Measurements from ENCODE around the gene PRDM16. TPM values are rescaled to one million over a fixed set of nuclear protein-coding genes. Genes with fewer than 3 reads are reported as not detected.

PRDM16 gene
- polyA plus RNA-seq, 1 of the 3 experiments (the other 2 are of a cell fraction) = not detected

- no peak for DNase-seq
- Histone ChIP-seq H3K4me3 (ENCODE audit: low read depth in 2 of 2, low read length in 1 of 2) (no peak overlapping the region), H3K27me3 (ENCODE audit: insufficient read depth) (peaks cover 24% of the 10 kb centered on the region; the same call in 1 of the 2 replicates), H3K4me2 (no peak overlapping the region), H3K4me1 (ENCODE audit: control insufficient read depth in 1 of 2, insufficient read depth in 2 of 2, low read depth in 1 of 2, low read length in 1 of 2) (peaks cover 0 to 13% of the 10 kb centered on the region in 2 experiments; a peak in 1 of 4 replicates), H3F3A (replicated peaks; ENCODE audit: insufficient read depth) (no peaks in the 10 kb centered on the region), H3K9ac (no peak overlapping the region), H3K9me2 (no peaks in the 10 kb centered on the region), H4K20me1 (ENCODE audit: insufficient read depth) (no peaks in the 10 kb centered on the region), H3K36me3 (replicated peaks in 1 of 2; ENCODE audit: control insufficient read depth in 1 of 2, insufficient read depth in 2 of 2, low read length in 1 of 2) (no peaks in the 10 kb centered on the region), H3K9me3 (no peaks in the 10 kb centered on the region), H3K79me2 (ENCODE audit: insufficient read depth) (no peaks in the 10 kb centered on the region), H3K27ac (ENCODE audit: low read depth in 2 of 2, low read length in 1 of 2) (no peak overlapping the region), H2AFZ (ENCODE audit: low read depth) (no peak overlapping the region)
- POLR2A ChIA-PET = no interaction called here
- 23% methylated on average over 12 of the region's 18 CpGs for WGBS (ENCODE audit: low lambda C conversion rate)
- CTCF ChIA-PET = no interaction called here
- no peak for TF ChIP-seq JUND (IDR thresholded peaks at IDR 0.05)
- TF ChIP-seq CTCF (IDR thresholded peaks at IDR 0.05) = no peak
- no peak for TF ChIP-seq CHD2 (IDR thresholded peaks at IDR 0.05; ENCODE audit: low read length, partially characterized antibody)
- TF ChIP-seq SIN3A (IDR thresholded peaks at IDR 0.05; ENCODE audit: borderline replicate concordance, low read depth, low read length) = no peak
- TF ChIP-seq SMC3 (IDR thresholded peaks at IDR 0.05; ENCODE audit: low read depth, low read length) = no peak
- no peak for TF ChIP-seq MXI1 (IDR thresholded peaks at IDR 0.05; ENCODE audit: low read depth, low read length)
- TF ChIP-seq REST (IDR thresholded peaks at IDR 0.05; ENCODE audit: low read depth, low read length) = no peak
- TF ChIP-seq MAX (IDR thresholded peaks at IDR 0.05; ENCODE audit: low read depth) = no peak
- no peak for TF ChIP-seq POLR2AphosphoS5 (IDR thresholded peaks at IDR 0.05; ENCODE audit: low read depth, low read length)
- TF ChIP-seq FOSL2 (IDR thresholded peaks at IDR 0.05; ENCODE audit: borderline replicate concordance, low read depth) = no peak
- no peak for TF ChIP-seq MEF2A (IDR thresholded peaks at IDR 0.05; ENCODE audit: borderline replicate concordance, low read depth)
- no peak for TF ChIP-seq RAD21 (IDR thresholded peaks at IDR 0.05; ENCODE audit: low read length)
- no peak for TF ChIP-seq EZH2phosphoT487 (IDR thresholded peaks at IDR 0.05; ENCODE audit: borderline replicate concordance, low read depth)
- no peak for TF ChIP-seq ZBTB33 (IDR thresholded peaks at IDR 0.05; ENCODE audit: borderline replicate concordance, low read depth)
- no peak for TF ChIP-seq NFIC (IDR thresholded peaks at IDR 0.05; ENCODE audit: borderline replicate concordance)
Measured at GRCh38 chr1:3138623-3139151, 69.7 kb downstream of the PRDM16 start.

Data from SK-N-SH (cell line).